ENCODE data around the gene FURIN.

GRCh38 chr15:90905306-90906180, 37.2 kb downstream of the FURIN start:
- TF ChIP-seq CTCF (IDR thresholded peaks at IDR 0.05) = no peak
- no peak for TF ChIP-seq ZFX (IDR thresholded peaks at IDR 0.05; ENCODE audit: borderline replicate concordance)
